Endothelial cell of umbilical vein (primary cell): ENCODE results near the gene PHC2. TPM values are rescaled to one million over a fixed set of nuclear protein-coding genes. Genes with fewer than 3 reads are reported as not detected.

Experiments
- BruUV-seq: library from RNA; stranded (reverse); fragments of 400-500 nt; replicated peaks from 2 replicates; lab custom pipeline; 2021; lab: Mats Ljungman, UMichigan
- CTCF ChIA-PET: fragments of 300-600, 350-600 bp; sonication (Branson Sonifier 250); formaldehyde crosslinking; loops from one replicate; lab custom pipeline; 2021; ENCODE audit warnings: antibody characterized with exemption, inconsistent platforms; lab: Charles Lee
- POLR2A ChIA-PET: fragments of 300-600, 350-600 bp; sonication (Branson Sonifier 250); formaldehyde crosslinking; loops from one replicate; lab custom pipeline; 2021; ENCODE audit warnings: antibody characterized with exemption, inconsistent platforms; lab: Charles Lee
- DNase-seq: peaks from one replicate; pipeline ENCODE4 v3.0.0-alpha.2; 2011; ENCODE audit warnings: low read depth, low spot score
- FAIRE-seq: peaks from 2 replicates; lab custom pipeline; 2011; peaks lifted over from hg19 to GRCh38; lab: Jason Lieb, UNC
- H2AFZ ChIP-seq: 2 replicates; pipeline ENCODE4 v1.6.0; 2012; ENCODE audit warnings: low read depth, low read length, control low read depth, inconsistent platforms
- H3K27ac ChIP-seq: 2 replicates; pipeline ENCODE4 v1.5.1; 2011; ENCODE audit warnings: low read depth, mild to moderate bottlenecking, control low read depth, low read length, moderate library complexity; ENCODE audit not compliant: insufficient read depth
- H3K27me3 ChIP-seq, 2 experiments: 2 replicates each; pipeline versions ENCODE4 v1.6.0 to v1.6.1; 2011; ENCODE audit warnings: low read length in 2 of 2, mixed read lengths in 1 of 2; ENCODE audit not compliant: control insufficient read depth in 2 of 2, insufficient read depth in 2 of 2
- H3K36me3 ChIP-seq, 2 experiments: 2 replicates in 1 of 2; 3 replicates in 1 of 2; pipeline ENCODE4 v1.5.1; 2011; ENCODE audit warnings: low read length in 2 of 2, mild to moderate bottlenecking in 1 of 2, moderate library complexity in 1 of 2; ENCODE audit not compliant: control insufficient read depth in 2 of 2, insufficient read depth in 2 of 2; ENCODE audit errors: extremely low read depth in 1 of 2
- H3K4me1 ChIP-seq: 3 replicates; pipeline ENCODE4 v1.5.1; 2011; ENCODE audit warnings: mild to moderate bottlenecking, low read length; ENCODE audit not compliant: control insufficient read depth, insufficient read depth; ENCODE audit errors: extremely low read depth
- H3K4me2 ChIP-seq: 2 replicates; pipeline ENCODE4 v1.6.1; 2011; ENCODE audit warnings: low read length, control low read depth, mixed read lengths; ENCODE audit not compliant: insufficient read depth
- H3K4me3 ChIP-seq, 3 experiments: fragments of 200-600 bp in 1 of 3; sonication (generic), shearing (Covaris generic) in 1 of 3; replicated peaks in 1 of 3; 2 replicates each; pipeline ENCODE4 v1.5.1; 2011 to 2016; ENCODE audit warnings: control low read depth in 3 of 3, low read length in 3 of 3, mild to moderate bottlenecking in 2 of 3, inconsistent platforms in 1 of 3, low read depth in 1 of 3, moderate library complexity in 1 of 3; ENCODE audit not compliant: insufficient read depth in 1 of 3
- H3K79me2 ChIP-seq: 2 replicates; pipeline ENCODE4 v1.6.0; 2012; ENCODE audit warnings: low read length, inconsistent platforms; ENCODE audit not compliant: control insufficient read depth, insufficient read depth
- H3K9ac ChIP-seq: replicated peaks from 2 replicates; pipeline ENCODE3; 2011; ENCODE audit warnings: low read length, control low read depth; ENCODE audit not compliant: insufficient read depth; ENCODE audit errors: extremely low read depth
- H3K9me1 ChIP-seq: replicated peaks from 3 replicates; pipeline ENCODE4 v1.6.0; 2011; ENCODE audit warnings: mild to moderate bottlenecking, low read length; ENCODE audit not compliant: control insufficient read depth, insufficient read depth; ENCODE audit errors: extremely low read depth
- H3K9me3 ChIP-seq: replicated peaks from 2 replicates; pipeline ENCODE4 v1.5.1; 2012; ENCODE audit warnings: low read length, inconsistent platforms; ENCODE audit not compliant: control insufficient read depth, insufficient read depth
- H4K20me1 ChIP-seq: replicated peaks from 2 replicates; pipeline ENCODE3; 2011; ENCODE audit warnings: mild to moderate bottlenecking, low read length; ENCODE audit not compliant: control insufficient read depth, insufficient read depth; ENCODE audit errors: extremely low read depth
- CTCF ChIP-seq, 2 donors: IDR thresholded peaks; 1 replicate in 1 of 2; 2 replicates in 1 of 2; pipeline ENCODE4 v1.5.1; 2011; ENCODE audit warnings: low read length in 2 of 2, mild to moderate bottlenecking in 2 of 2, moderate library complexity in 2 of 2, control low read depth in 1 of 2, inconsistent platforms in 1 of 2, low read depth in 1 of 2; ENCODE audit not compliant: insufficient read depth in 1 of 2; ENCODE audit errors: extremely low read depth in 1 of 2
- EZH2 ChIP-seq: IDR thresholded peaks from 2 replicates; pipeline ENCODE4 v1.6.1; 2012; ENCODE audit warnings: borderline replicate concordance, low read depth, mild to moderate bottlenecking, moderate library complexity, low read length, inconsistent platforms; ENCODE audit not compliant: severe bottlenecking
- FOS ChIP-seq: IDR thresholded peaks from 2 replicates; pipeline ENCODE4 v1.6.1; 2011; ENCODE audit warnings: mild to moderate bottlenecking, low read length, moderate library complexity, borderline replicate concordance; ENCODE audit not compliant: insufficient read depth
- GATA2 ChIP-seq: IDR thresholded peaks from 2 replicates; pipeline ENCODE4 v1.7.0; 2011; ENCODE audit warnings: low read depth, mild to moderate bottlenecking, moderate library complexity, mixed read lengths, low read length; ENCODE audit not compliant: insufficient read length, insufficient read depth
- JUN ChIP-seq: IDR thresholded peaks from 2 replicates; pipeline ENCODE4 v1.6.1; 2011; ENCODE audit warnings: borderline replicate concordance, low read depth; ENCODE audit not compliant: insufficient read length, insufficient read depth
- MAX ChIP-seq: IDR thresholded peaks from 2 replicates; pipeline ENCODE4 v1.6.1; 2011; ENCODE audit not compliant: insufficient read depth, insufficient read length
- MYC ChIP-seq: IDR thresholded peaks from one replicate; pipeline ENCODE4 v1.6.1; 2011; ENCODE audit warnings: mild to moderate bottlenecking, low read depth, low read length
- POLR2A ChIP-seq: IDR thresholded peaks from 2 replicates; pipeline ENCODE4 v1.6.1; 2012; ENCODE audit warnings: low read depth, mild to moderate bottlenecking, control low read depth, low read length
- POLR2AphosphoS5 ChIP-seq: IDR thresholded peaks from 2 replicates; pipeline ENCODE4 v1.6.1; 2012; ENCODE audit warnings: low read depth, mild to moderate bottlenecking, control low read depth, low read length, moderate library complexity; ENCODE audit not compliant: insufficient read depth
- dilution Hi-C: fragments of 300-500 bp; cut with MboI; formaldehyde crosslinking; loops from one replicate; pipeline ENCODE4 v1.15.0; 2019; ENCODE audit warnings: low sequenced_read_pairs; ENCODE audit not compliant: extremely low pct_ligation_motif_present
- intact Hi-C: fragments of 100-400 bp; cut with micrococcal nuclease; formaldehyde crosslinking; loops from one replicate; pipeline ENCODE4 v1.10.0; 2022
- polyA plus RNA-seq, 4 experiments: library from polyadenylated mRNA; depleted of rRNA in 3 of 4; stranded (reverse) in 3 of 4; unstranded in 1 of 4; fragments of >200 nt; gene quantifications; 2 replicates each; pipeline versions ENCODE4 v1.2.1 to v1.2.3, GENCODE V29; 2011 to 2012; ENCODE audit warnings: missing spikeins in 1 of 4
- total RNA-seq: library from RNA; stranded (reverse); gene quantifications from 2 replicates; pipeline ENCODE4 v1.2.3, GENCODE V29; 2021

Gene PHC2
- total and polyA plus RNA-seq, 2 donors (not counting 3 experiments of a cell fraction or from before 2014, with no cell fraction given), result 65.6 to 79.0 TPM

GRCh38 chr1:33399375-33399774 lies 31.5 kb downstream of the PHC2 start:
- Histone ChIP-seq H3K4me2 (no peak overlapping the region), H3K27me3 (no peaks in the 10 kb centered on the region), H3K4me1 (no peaks in the 10 kb centered on the region), H4K20me1 (no peaks in the 10 kb centered on the region), H3K9me3 (no peaks in the 10 kb centered on the region), H3K36me3 (no peaks in the 10 kb centered on the region), H3K9ac (no peak overlapping the region), H2AFZ (no peak overlapping the region), H3K79me2 (no peaks in the 10 kb centered on the region), H3K27ac (no peak overlapping the region), H3K4me3 (no peak overlapping the region), H3K9me1 (no peaks in the 10 kb centered on the region)
- FAIRE-seq (no peak), DNase-seq (no peak)
- no TSS peak for BruUV-seq
- dilution Hi-C loops (no loop called here), intact Hi-C loops (no loop called here)
- TF ChIP-seq MYC, result no peak
- no peak for TF ChIP-seq POLR2AphosphoS5
- no peak for TF ChIP-seq FOS
- no peak for TF ChIP-seq GATA2
- POLR2A ChIA-PET, result no interaction called here
- CTCF ChIA-PET, result interaction anchor here (1.9 kb wide), 1 partner anchor 11 kb away, joined by 8 read pairs; no protein-coding TSS in a partner anchor

GRCh38 chr1:33397994-33398393 lies 32.9 kb downstream of the PHC2 start:
- Histone ChIP-seq H3K9ac (no peak overlapping the region), H3K36me3 (no peaks in the 10 kb centered on the region), H3K9me1 (no peaks in the 10 kb centered on the region), H3K4me2 (no peak overlapping the region), H3K27me3 (no peaks in the 10 kb centered on the region), H2AFZ (no peak overlapping the region), H3K9me3 (no peaks in the 10 kb centered on the region), H3K4me3 (no peak overlapping the region), H4K20me1 (no peaks in the 10 kb centered on the region), H3K27ac (no peak overlapping the region), H3K4me1 (no peaks in the 10 kb centered on the region), H3K79me2 (no peaks in the 10 kb centered on the region)
- dilution Hi-C loops, result no loop called here
- TF ChIP-seq CTCF (IDR thresholded peaks at IDR 0.05; ENCODE audit: extremely low read depth in 1 of 2, insufficient read depth in 1 of 2, low read depth in 1 of 2, low read length in 2 of 2), result no peak
- no peak for TF ChIP-seq MAX
- TF ChIP-seq MYC, result no peak
- TF ChIP-seq FOS, result no peak
- no peak for TF ChIP-seq POLR2A
- TF ChIP-seq GATA2, result no peak
- no peak for TF ChIP-seq EZH2
- TF ChIP-seq JUN, result no peak
- no peak for TF ChIP-seq POLR2AphosphoS5
- no TSS peak for BruUV-seq
- ChIA-PET CTCF (no interaction called here), POLR2A (no interaction called here)
- intact Hi-C loops, result no loop called here
- FAIRE-seq (no peak), DNase-seq (no peak)
